ENCODE results near the gene CDK6.

DNA sequence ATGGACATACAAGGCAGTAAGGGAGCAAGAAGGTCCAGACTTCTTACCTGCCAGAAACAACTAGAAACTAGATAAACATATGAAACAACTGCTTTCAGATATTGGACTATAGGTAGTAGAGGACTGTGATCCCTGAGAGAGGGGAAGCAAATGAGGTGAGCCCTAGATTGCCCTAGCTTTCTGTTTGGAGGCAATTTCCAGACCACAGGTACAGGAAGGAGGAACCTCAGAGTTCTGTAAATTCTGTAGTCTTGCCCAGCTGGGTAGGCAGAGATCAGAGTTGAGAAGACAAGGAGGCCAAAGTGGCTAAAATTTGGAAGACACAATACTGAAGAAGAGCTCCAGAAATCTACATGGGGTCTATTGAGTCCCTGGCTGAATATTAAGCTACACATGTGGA, 21.0 kb downstream of the CDK6 start:
- TF ChIP-seq, protein P1, sequence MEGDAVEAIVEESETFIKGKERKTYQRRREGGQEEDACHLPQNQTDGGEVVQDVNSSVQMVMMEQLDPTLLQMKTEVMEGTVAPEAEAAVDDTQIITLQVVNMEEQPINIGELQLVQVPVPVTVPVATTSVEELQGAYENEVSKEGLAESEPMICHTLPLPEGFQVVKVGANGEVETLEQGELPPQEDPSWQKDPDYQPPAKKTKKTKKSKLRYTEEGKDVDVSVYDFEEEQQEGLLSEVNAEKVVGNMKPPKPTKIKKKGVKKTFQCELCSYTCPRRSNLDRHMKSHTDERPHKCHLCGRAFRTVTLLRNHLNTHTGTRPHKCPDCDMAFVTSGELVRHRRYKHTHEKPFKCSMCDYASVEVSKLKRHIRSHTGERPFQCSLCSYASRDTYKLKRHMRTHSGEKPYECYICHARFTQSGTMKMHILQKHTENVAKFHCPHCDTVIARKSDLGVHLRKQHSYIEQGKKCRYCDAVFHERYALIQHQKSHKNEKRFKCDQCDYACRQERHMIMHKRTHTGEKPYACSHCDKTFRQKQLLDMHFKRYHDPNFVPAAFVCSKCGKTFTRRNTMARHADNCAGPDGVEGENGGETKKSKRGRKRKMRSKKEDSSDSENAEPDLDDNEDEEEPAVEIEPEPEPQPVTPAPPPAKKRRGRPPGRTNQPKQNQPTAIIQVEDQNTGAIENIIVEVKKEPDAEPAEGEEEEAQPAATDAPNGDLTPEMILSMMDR (IDR thresholded peaks at IDR 0.05), result no peak
- no peak for TF ChIP-seq POLR2A (IDR thresholded peaks at IDR 0.05)

Measured in lower leg skin (tissue), 3 donors.